Measurements from ENCODE around the gene ONECUT3. TPM values are rescaled to one million over a fixed set of nuclear protein-coding genes. Genes with fewer than 3 reads are reported as not detected.

ONECUT3 gene
- total and polyA plus RNA-seq, 2 donors, result not detected

GRCh38 chr19:1725100-1726064 lies 27.9 kb upstream of the ONECUT3 start:
- Histone ChIP-seq H3K4me1 (ENCODE audit: insufficient read depth) (peaks cover 2% of the 10 kb centered on the region), H3K36me3 (ENCODE audit: insufficient read depth) (no peaks in the 10 kb centered on the region), H3K27ac (ENCODE audit: low read depth) (no peak overlapping the region), H3K4me3 (ENCODE audit: low read depth, low read length) (peak overlapping the region; percentile 39)
- no peak for DNase-seq (ENCODE audit: extremely low spot score)
- WGBS, result 7% methylated on average over 90 of the region's 90 CpGs

GRCh38 chr19:1728816-1729567 lies 24.3 kb upstream of the ONECUT3 start:
- no peak overlapping the region for H3K27ac ChIP-seq (ENCODE audit: low read depth)
- 91% methylated on average over 33 of the region's 33 CpGs for WGBS
- no peaks in the 10 kb centered on the region for H3K36me3 ChIP-seq (ENCODE audit: insufficient read depth)
- H3K4me1 ChIP-seq (ENCODE audit: insufficient read depth), result peaks cover 2% of the 10 kb centered on the region
- no peak overlapping the region for H3K4me3 ChIP-seq (ENCODE audit: low read depth, low read length)
- DNase-seq (ENCODE audit: extremely low spot score), result no peak

- no peak for DNase-seq (ENCODE audit: extremely low spot score)
- H3K27ac ChIP-seq (ENCODE audit: low read depth), result no peak overlapping the region
- no peaks in the 10 kb centered on the region for H3K36me3 ChIP-seq (ENCODE audit: insufficient read depth)
- H3K4me1 ChIP-seq (ENCODE audit: insufficient read depth), result peaks cover 2% of the 10 kb centered on the region
- 85% methylated on average over 19 of the region's 19 CpGs for WGBS
- H3K4me3 ChIP-seq (ENCODE audit: low read depth, low read length), result no peak overlapping the region
These were observed 23.8 kb upstream of the ONECUT3 start for GRCh38 chr19:1729568-1729925.

GRCh38 chr19:1730157-1730556 lies 23.1 kb upstream of the ONECUT3 start:
- no peak overlapping the region for H3K27ac ChIP-seq (ENCODE audit: low read depth)
- H3K36me3 ChIP-seq (ENCODE audit: insufficient read depth), result no peaks in the 10 kb centered on the region
- no peak overlapping the region for H3K4me3 ChIP-seq (ENCODE audit: low read depth, low read length)
- H3K4me1 ChIP-seq (ENCODE audit: insufficient read depth), result peaks cover 2% of the 10 kb centered on the region
- WGBS, result 84% methylated on average over 17 of the region's 17 CpGs
- no peak for DNase-seq (ENCODE audit: extremely low spot score)

GRCh38 chr19:1734321-1734966 lies 18.9 kb upstream of the ONECUT3 start:
- no peak overlapping the region for H3K4me3 ChIP-seq (ENCODE audit: low read depth, low read length)
- H3K27ac ChIP-seq (ENCODE audit: low read depth), result no peak overlapping the region
- 17% methylated on average over 28 of the region's 28 CpGs for WGBS
- DNase-seq (ENCODE audit: extremely low spot score), result no peak
- no peaks in the 10 kb centered on the region for H3K4me1 ChIP-seq (ENCODE audit: insufficient read depth)
- H3K36me3 ChIP-seq (ENCODE audit: insufficient read depth), result no peaks in the 10 kb centered on the region

GRCh38 chr19:1736280-1736679 lies 17.0 kb upstream of the ONECUT3 start:
- Histone ChIP-seq H3K36me3 (ENCODE audit: insufficient read depth) (no peaks in the 10 kb centered on the region), H3K27ac (ENCODE audit: low read depth) (no peak overlapping the region), H3K4me1 (ENCODE audit: insufficient read depth) (no peaks in the 10 kb centered on the region), H3K4me3 (ENCODE audit: low read depth, low read length) (no peak overlapping the region)
- no peak for DNase-seq (ENCODE audit: extremely low spot score)
- WGBS, result 69% methylated on average over 3 of the region's 3 CpGs

- Histone ChIP-seq H3K4me3 (ENCODE audit: low read depth, low read length) (no peak overlapping the region), H3K4me1 (ENCODE audit: insufficient read depth) (no peaks in the 10 kb centered on the region), H3K27ac (ENCODE audit: low read depth) (no peak overlapping the region), H3K36me3 (ENCODE audit: insufficient read depth) (no peaks in the 10 kb centered on the region)
- no peak for DNase-seq (ENCODE audit: extremely low spot score)
- 32% methylated on average over 22 of the region's 22 CpGs for WGBS
These were observed 16.4 kb upstream of the ONECUT3 start for GRCh38 chr19:1736927-1737326.

- Histone ChIP-seq H3K4me3 (ENCODE audit: low read depth, low read length) (no peak overlapping the region), H3K4me1 (ENCODE audit: insufficient read depth) (no peaks in the 10 kb centered on the region), H3K27ac (ENCODE audit: low read depth) (no peak overlapping the region), H3K36me3 (ENCODE audit: insufficient read depth) (no peaks in the 10 kb centered on the region)
- no peak for DNase-seq (ENCODE audit: extremely low spot score)
- 92% methylated on average over 11 of the region's 11 CpGs for WGBS
These were observed 13.2 kb upstream of the ONECUT3 start for GRCh38 chr19:1739960-1740629.

- H3K4me1 ChIP-seq (ENCODE audit: insufficient read depth), result no peaks in the 10 kb centered on the region
- no peaks in the 10 kb centered on the region for H3K36me3 ChIP-seq (ENCODE audit: insufficient read depth)
- 82% methylated on average over 34 of the region's 34 CpGs for WGBS
- DNase-seq (ENCODE audit: extremely low spot score), result no peak
- H3K4me3 ChIP-seq (ENCODE audit: low read depth, low read length), result no peak overlapping the region
- no peak overlapping the region for H3K27ac ChIP-seq (ENCODE audit: low read depth)
These were observed 10.2 kb upstream of the ONECUT3 start for GRCh38 chr19:1742989-1743696.

GRCh38 chr19:1744133-1744665 lies 9.1 kb upstream of the ONECUT3 start:
- Histone ChIP-seq H3K36me3 (ENCODE audit: insufficient read depth) (no peaks in the 10 kb centered on the region), H3K27ac (ENCODE audit: low read depth) (no peak overlapping the region), H3K4me1 (ENCODE audit: insufficient read depth) (no peaks in the 10 kb centered on the region), H3K4me3 (ENCODE audit: low read depth, low read length) (no peak overlapping the region)
- no peak for DNase-seq (ENCODE audit: extremely low spot score)
- WGBS, result 51% methylated on average over 10 of the region's 10 CpGs

GRCh38 chr19:1744822-1745563 lies 8.3 kb upstream of the ONECUT3 start:
- 5% methylated on average over 19 of the region's 19 CpGs for WGBS
- Histone ChIP-seq H3K4me3 (ENCODE audit: low read depth, low read length) (no peak overlapping the region), H3K4me1 (ENCODE audit: insufficient read depth) (no peaks in the 10 kb centered on the region), H3K27ac (ENCODE audit: low read depth) (no peak overlapping the region), H3K36me3 (ENCODE audit: insufficient read depth) (no peaks in the 10 kb centered on the region)
- DNase-seq (ENCODE audit: extremely low spot score), result no peak

- H3K4me3 ChIP-seq (ENCODE audit: low read depth, low read length), result no peak overlapping the region
- H3K36me3 ChIP-seq (ENCODE audit: insufficient read depth), result no peaks in the 10 kb centered on the region
- no peaks in the 10 kb centered on the region for H3K4me1 ChIP-seq (ENCODE audit: insufficient read depth)
- DNase-seq (ENCODE audit: extremely low spot score), result no peak
- no peak overlapping the region for H3K27ac ChIP-seq (ENCODE audit: low read depth)
- WGBS, result 1% methylated on average over 14 of the region's 14 CpGs
These were observed 7.7 kb upstream of the ONECUT3 start for GRCh38 chr19:1745589-1746031.
